Activated CD4-positive, alpha-beta T cell treated with anti-CD3 and anti-CD28 coated beads, Interleukin-2, amount 50 U/mL, for 16 hours (primary cell): Measurements from ENCODE around the gene DNAL4.

Source experiments
- DNase-seq: peaks from one replicate; pipeline ENCODE4 v3.0.0-alpha.2; 2020

DNAL4 gene

GRCh38 chr22:38756711-38757463 is 37.1 kb downstream of the DNAL4 start:
- peak; percentile 70 for DNase-seq

DNA sequence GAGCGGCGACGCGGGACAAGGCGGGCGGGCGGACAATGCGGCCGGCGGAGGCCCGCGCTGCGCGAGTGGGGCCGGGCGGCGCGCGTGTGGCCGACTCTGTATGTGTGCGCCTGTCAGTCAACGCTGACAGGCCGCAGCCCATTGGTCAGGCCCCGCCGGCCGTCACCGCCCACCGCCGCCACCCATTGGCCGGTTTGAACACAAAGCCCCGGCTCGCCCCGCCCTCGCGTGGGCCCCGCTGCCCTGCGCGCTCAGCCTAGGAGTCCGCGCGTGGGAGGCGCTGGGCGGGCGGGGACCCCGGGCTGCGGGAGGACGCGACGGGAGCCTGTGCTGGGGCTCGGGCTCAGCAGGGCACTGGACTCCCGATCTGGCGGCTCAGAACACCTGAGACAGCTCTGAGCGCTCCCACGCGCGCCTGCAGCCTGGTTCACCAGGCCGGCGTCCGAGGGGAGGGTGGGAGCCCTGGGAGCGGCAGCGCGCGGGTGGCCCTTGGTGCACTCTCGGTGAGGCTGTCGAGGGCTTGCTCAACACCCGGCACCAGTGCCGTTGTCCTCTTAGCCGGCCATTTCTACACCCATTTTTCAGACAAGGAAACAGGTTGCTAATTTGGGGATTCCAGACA is 37.9 kb downstream of the DNAL4 start, which contains the start of gene SUN2:
Gene SUN2 (minus strand): TSS at position 88 of the 622 bp plus-strand sequence. CDS start 3,370 bp downstream, outside the sequence.
- peak; percentile 93 for DNase-seq

DNA sequence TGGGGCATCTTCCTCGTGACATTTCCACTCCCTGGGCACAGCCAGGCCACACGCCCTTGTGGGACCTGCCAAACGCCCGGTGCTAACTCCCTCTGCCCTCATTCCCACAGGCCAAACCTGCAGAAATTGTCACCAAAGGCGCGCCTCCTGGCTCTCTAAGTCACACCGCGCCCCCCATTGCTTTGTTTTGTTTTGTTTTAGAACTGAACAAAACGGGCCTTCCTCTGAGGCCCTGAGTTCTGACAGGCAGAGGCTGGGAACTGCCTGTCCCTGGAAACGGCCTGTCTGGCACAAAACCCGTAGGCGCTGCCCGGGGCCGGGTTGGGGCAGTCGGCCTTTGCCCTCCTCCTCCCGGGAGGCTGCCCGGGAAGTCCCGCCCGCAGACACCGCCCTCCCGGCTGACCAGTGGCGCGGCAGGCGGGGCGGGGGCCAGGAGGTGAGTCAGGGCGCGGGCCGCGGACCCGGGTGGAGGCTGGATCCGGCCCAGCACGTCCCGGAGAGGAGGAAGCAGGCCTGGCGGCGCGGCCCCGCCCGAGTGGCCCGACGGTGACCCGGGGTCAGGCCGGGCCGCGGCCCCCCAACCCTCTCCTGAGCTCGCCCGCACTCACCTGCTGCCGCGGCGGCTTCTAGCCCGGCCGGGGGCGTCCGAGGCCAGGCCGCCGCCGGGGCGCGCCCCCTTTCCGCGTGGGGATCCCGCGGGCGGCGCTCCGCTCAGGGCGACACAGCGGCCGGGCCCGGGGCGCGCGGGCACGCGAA is 38.6 kb downstream of the DNAL4 start:
- DNase-seq = peak; percentile 61

- DNase-seq = peak; percentile 60
Measured at GRCh38 chr22:38754751-38755154, 39.2 kb downstream of the DNAL4 start.

DNA sequence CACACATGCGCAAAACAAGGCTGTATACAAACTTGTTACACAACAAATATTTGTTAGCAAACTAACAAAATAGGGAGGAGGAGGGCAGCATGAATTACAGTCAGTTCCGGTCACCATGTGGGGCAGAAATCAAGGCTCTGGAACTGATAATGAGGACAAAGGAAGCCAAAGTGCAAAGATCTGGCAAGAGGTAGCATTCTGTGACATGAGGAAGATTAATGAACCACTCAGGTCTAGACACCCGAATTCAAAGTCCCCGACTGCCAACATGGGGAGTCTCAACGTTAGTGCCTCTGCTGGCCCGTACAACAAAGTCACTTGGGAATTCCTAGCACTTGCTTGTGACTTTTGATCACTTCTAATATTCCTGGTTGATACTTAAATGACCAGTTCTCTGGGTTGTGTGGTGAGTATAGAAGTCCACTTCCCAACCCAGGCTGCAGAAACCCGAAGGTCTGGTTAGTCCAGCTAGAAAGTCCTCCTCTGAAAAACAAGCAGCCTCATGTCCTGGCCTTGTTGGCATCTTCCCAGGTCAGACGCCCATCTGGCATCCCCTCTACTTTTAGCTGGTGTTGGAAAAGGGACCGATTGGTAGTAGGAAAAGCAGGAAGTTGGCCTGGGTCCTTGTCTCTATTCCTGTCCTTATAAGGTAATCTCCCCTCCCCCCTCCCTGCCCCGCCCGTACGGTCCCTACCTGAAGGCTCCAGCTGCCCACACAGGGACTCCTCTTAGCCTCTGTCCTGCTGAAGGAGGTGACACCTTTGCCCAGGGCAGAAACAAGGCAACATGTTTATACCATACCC is 39.8 kb downstream of the DNAL4 start:
- peak; percentile 45 for DNase-seq

DNA sequence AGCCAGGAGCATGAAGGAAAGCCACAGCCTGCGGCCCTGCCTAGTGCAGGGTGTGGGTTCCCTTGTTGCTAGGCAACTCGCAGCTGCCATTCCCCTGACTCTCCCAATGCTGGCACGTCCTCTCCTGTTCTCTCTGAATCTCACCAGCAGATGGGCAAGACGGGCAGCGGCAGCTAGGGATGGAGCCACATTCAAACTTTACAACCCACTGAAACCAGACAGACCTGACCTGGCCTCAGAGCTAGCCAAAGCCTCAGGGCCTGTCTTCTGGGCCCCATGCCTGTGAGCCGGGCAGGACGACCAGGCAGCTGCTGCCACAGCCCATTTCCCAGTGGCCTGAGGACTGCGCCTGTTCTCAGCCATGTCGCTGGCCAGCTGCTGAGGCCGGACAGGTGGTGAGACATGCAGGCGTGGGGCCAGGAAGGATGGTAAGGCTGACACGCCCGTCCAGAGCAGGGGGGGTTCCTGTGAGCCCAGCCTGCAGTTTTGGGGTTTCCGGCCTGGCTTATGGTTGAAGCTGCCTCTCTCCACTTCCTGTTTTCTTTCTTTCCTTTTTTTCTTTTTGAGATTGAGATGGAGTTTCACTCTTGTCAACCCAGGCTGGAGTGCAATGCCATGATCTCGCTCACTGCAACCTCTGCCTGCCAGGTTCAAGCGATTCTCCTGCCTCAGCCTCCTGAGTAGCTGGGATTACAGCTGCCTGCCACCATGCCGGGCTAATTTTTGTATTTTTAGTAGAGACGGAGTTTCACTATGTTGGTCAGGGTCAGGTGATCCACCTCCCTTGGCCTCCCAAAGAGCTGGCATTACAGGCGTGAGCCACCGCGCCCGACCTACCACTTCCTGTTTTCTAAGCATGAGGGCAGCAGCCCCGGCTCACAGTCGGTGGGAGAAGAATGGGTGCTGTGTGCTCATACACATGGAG is 42.3 kb downstream of the DNAL4 start:
- DNase-seq = peak; percentile 86

GRCh38 chr22:38751066-38751421 is 42.9 kb downstream of the DNAL4 start:
- DNase-seq = no peak

DNA sequence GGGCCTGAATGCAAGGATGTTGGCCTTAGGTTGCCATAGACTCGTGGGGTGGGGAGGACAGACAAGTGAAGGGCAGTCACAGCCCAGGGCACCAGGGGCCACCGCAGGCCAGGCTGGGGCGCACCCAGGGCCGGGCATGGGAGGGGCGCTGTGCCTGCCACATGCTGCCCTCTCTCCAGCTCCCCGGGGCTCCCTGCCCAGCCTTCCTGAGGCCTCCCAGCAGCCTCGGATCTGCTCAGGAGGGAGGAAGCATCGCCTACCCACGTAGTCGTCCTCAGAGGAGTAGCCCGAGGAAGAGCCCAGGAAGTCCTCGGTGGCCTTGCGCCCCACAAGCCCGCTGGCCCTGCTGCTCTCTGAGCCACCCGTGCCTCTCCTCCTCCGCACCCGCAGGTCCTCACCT is 43.3 kb downstream of the DNAL4 start:
- no peak for DNase-seq

DNA sequence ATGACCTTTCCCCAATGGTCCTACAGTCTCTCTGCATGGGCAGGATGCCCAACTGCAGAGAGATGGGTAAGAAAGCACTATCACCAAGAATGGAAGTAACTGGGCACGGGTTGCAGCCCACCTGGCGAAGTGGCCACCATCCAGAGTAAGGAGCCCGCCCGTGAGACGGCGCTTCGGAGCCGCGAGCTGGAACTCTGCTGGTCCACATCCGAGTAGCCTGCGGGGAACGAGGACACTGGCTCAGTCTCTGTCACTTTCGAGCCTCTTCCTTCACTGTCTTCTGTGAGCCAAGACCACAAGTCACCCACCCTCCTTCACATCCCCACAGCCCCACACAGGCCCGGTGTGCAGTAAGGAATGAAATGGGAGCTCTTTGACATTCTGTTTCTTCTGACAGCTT is 43.8 kb downstream of the DNAL4 start:
- no peak for DNase-seq

DNA sequence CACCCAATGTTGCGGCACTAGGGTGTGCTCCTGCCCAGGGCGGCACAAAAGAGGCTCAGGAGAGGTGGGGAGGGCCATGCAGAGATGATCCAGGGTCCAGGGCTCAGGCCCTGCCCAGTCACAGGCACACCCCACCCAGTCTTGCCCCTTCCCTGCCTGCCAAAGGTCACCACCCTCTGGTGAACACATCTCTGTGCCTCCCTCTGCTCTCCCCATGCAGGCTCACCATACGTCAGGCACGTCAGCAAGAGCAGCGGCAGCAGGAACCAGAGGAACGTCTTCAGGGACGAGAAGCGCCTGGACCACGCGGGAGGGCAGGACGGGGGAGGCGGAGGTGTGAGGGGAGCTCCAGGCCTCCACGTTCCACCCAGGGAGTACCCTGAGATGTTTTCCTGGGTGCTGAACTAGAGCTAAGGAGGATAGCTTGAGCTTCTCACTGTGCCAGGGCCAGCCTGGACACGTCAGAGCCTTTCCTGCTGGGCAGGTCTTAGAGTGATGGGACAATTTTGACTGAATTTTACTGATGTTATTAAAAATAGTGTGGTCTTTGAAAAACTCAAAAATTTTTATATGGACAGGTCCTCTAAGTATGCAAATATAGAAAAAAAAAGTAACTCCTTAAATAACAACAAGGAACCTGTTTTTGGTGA is 45.3 kb downstream of the DNAL4 start:
- DNase-seq = no peak

DNA sequence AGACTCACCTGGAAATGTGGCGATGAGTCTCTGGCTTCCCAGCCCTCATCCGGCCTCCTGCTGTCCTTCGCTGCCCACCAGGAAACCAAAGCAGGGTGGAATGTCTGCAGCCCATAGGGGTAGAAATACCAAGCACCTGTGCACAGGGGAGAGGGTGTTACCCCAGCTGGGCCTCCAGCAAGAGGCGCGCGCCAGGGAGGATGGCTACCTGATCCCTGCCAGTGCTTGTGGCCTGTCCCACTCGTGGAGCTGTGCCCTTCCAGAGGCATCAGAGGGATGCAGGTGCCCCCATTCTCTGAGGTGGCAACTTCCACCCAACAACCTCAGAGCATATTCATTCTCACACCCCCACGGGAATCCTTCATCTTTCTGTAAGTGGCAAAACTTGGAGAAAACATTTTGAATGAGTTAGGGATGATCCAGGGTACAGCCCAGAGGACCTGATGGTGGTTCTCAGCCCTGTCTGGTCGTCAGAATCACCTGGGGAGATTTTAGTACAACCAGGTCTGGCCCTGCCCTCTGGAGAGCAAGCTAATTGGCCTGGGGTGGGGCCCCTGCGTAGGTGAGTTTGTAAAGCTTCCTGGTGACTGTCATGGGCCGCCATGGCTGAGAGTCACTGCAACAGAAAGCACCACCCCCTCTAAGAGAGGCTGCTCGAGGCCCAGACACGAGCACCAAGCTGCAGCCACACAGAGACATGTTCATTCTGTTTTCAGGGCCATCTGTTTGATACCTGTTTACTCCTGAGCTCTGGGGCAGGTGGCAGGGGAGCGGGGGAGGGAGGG is 48.1 kb downstream of the DNAL4 start:
- DNase-seq = no peak

DNA sequence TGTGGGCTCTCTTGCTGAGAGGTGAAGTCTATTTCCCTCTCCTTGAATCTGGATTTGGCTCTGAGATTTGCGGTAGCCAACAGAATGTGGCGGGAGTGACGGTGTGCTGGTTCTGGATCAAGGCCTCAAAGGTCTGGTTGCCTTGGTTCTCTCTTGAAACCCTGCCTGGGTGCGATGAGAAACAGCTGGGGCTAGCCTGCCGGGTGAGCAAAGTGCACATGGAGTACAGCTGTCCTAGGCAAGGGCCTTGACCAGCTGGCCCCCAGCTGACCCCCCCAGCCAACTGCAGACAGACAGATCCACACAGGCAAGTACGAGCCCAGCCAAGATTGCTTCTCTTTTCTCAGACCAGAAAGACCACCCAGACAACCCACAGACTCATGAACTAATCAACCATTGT is 49.0 kb downstream of the DNAL4 start:
- DNase-seq = no peak

DNA sequence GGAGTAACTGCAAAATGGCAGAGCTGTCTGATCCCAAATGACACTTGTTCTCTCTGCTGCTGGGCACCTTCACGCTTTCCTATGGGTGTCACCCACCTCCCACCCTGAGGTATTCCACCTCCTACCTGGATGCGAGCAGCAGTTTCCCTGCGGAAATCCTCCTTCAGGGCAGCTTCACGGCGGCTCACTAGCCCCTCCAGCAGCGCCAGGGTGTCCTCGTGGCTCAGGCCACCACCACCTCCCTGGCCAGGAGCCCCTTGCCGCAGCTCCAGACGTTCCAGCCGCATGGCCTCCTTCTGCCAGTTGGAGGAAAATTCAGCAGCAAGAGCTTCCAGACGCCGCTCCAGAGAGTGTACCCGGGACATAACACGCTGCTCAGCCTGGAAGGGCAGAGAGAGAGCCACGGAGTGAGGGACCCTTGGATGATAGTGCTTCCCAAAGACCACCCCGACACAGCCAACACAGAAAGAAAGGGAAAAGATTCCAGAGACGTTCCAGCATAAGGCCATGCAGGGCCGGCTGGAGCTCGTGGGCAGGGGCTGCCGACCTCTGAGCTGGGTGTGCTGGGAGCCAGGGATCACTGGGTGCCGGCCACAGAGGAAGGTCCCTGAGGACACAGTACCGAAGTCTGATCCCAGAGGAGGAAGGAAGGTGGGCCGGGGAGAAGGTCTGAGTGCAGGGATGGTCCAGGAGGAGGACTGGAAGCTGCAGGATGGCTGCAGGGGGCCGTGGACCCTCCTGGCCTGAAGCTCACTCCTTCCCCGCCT is 51.6 kb downstream of the DNAL4 start:
- no peak for DNase-seq

DNA sequence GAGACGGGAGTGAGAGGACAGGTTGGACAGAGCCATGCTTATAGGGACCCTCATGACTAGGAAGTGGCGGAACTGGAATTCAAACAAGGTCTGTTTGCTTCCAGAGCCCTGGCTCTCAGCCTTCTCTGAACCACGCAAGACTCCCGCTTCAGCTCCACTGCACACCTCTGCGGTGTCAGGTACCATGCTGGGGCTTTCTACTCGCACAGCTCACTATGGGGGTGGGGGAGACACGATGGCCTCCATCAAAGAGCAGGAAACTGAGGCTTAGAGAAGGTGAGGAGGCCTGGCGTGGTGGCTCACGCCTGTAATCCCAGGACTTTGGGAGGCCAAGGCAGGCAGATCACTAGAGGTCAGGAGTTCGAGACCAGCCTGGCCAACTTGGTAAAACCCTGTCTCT is 52.4 kb downstream of the DNAL4 start:
- no peak for DNase-seq

DNA sequence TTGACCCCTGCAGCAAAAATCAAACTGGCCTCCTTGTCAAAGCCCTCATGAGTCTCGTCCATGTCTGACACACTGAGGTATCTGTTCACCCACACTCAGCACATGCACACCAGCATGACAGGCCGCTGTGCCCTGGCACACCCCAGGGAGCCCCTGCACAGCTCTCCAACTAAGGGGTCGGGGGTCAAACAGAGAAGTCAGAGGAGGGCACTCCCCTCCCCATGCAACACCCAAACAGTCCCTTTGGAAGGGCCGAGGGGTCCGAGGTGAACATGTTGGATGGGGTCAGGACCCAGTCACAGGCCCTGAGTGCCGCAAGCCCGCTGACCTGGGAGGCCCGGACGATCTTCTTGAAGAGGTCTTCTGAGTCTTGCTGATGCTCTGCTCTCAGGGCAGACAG is 52.8 kb downstream of the DNAL4 start:
- DNase-seq = no peak

DNA sequence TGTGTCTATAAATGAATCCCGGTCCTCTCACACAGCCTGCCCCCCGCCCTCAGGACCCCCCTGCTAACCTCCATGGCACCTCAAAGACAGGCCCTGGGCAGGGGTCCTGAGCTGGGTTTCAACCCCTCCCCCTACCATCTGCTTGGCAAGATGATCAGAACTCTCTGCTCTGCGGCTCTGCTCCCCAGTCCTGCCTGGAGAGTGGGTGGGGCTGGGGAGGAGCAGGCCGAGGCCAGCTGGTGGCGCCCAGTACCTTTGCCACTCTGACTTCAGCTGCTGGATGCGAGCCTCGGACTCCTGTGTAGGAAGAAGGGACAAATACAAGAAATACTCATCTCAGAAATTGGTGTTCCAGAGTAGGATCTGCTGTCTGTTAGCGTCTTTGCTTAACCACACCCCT is 53.2 kb downstream of the DNAL4 start:
- DNase-seq = no peak

DNA sequence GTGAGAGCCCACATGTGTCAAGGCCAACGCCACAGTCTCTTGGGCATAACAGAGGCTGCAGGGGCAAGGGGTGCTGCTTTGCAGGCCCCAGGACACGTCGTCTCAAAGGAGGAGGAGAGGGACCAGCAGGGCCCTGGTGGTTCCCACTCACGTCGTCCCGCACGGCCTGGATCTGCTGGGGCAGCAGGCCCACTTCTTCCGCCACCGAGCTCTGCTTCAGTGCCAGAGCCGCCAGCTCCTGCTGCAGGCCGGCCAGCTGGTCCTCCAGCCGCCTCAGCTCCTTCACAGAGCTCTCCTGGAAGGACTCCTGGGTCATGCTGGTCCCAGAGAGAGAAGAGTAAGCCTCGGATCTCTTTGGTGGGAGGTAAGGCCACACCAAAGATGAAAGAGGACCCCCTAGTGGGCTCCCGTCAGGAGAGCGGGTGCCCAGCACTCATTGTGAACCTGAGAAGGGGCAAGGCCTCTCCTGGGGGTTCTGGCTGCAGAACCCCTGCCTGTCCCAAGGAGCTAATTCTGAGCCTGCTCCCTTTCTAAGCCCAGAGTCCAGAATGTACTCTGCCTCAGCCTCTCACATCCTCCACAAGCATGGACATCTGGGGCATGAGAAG is 53.7 kb downstream of the DNAL4 start:
- no peak for DNase-seq

DNA sequence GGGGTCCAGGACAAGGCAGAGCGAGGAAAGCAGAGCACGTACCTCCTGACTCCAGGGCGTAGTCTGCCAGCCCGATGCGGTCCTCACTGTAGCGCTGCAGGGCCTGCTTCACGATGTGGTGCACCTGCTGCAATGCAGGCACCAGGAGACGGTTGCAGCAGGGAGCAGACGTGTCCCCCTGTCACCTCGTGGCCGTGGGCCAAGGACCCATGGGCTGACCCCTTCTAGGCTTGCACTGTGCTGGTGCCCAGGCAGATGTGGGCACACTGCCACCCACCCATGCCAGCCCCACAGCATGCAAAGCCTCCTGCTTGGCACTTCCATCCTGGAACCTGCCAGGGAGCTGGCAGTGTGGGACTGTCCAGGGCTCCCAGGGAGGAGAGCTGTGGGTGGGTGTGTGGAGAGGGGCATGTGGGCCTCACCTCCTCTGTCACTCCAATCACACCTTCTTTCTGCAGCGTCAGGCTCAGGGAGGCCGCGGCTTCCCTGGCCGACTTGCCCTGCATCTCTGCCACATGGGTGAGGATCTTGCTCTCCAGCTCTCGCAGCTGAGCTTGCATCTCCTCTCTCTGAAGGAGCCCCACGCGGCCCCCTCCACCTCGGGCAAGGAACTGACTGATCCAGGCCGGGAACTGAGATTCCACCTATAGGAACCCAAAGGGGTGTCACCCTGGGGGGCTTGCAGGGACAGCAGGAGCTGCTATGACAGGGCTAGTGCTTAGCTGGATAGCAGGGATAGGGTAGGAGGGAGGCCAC is 54.5 kb downstream of the DNAL4 start:
- no peak for DNase-seq
